Osteocyte (in vitro differentiated cells): ENCODE measurements around the gene TTC33. TPM values are rescaled to one million over a fixed set of nuclear protein-coding genes. Genes with fewer than 3 reads are reported as not detected.
A peak's percentile ranks its signal among the peaks of the same experiment; 100 is the strongest.

Experiments
- DNase-seq: peaks from one replicate; pipeline ENCODE4 v3.0.0; 2021; ENCODE audit warnings: mixed read lengths; ENCODE audit not compliant: unreplicated experiment; ENCODE audit errors: extremely low spot score
- H3K27ac Mint-ChIP-seq: one replicate; pipeline ENCODE4 v1.8.0; 2021; ENCODE audit warnings: mild to moderate bottlenecking, mixed read lengths; ENCODE audit not compliant: unreplicated experiment
- H3K27me3 Mint-ChIP-seq: one replicate; pipeline ENCODE4 v1.8.0; 2021; ENCODE audit warnings: mixed read lengths; ENCODE audit not compliant: unreplicated experiment
- H3K36me3 Mint-ChIP-seq: one replicate; pipeline ENCODE4 v1.8.0; 2021; ENCODE audit warnings: mixed read lengths; ENCODE audit not compliant: unreplicated experiment
- H3K4me1 Mint-ChIP-seq: one replicate; pipeline ENCODE4 v1.8.0; 2021; ENCODE audit warnings: mixed read lengths; ENCODE audit not compliant: unreplicated experiment
- H3K4me3 Mint-ChIP-seq: one replicate; pipeline ENCODE4 v1.8.0; 2021; ENCODE audit warnings: mild to moderate bottlenecking, moderate library complexity, mixed read lengths; ENCODE audit not compliant: unreplicated experiment
- H3K9me3 Mint-ChIP-seq: one replicate; pipeline ENCODE4 v1.8.0; 2021; ENCODE audit warnings: mixed read lengths; ENCODE audit not compliant: unreplicated experiment
- total RNA-seq: library from RNA; stranded (reverse); gene quantifications from 2 replicates; pipeline ENCODE4 v1.2.1, GENCODE V29; 2021
- TF ChIP-seq, protein P1 (sequence below): fragments of 200-600 bp; sonication (generic); IDR thresholded peaks from 2 replicates; pipeline ENCODE4 v1.5.0; 2021; ENCODE audit warnings: antibody characterized with exemption, mild to moderate bottlenecking, moderate library complexity

The TTC33 gene
- total RNA-seq, 1 donor from 2014 or later: 18.1 TPM

- Mint-ChIP-seq H3K27me3 (no peaks in the 10 kb centered on the region), H3K27ac (no peak overlapping the region), H3K4me1 (peaks cover 13% of the 10 kb centered on the region), H3K4me3 (no peak overlapping the region), H3K36me3 (no peaks in the 10 kb centered on the region), H3K9me3 (peaks cover 5% of the 10 kb centered on the region)
- TF ChIP-seq, protein P1, sequence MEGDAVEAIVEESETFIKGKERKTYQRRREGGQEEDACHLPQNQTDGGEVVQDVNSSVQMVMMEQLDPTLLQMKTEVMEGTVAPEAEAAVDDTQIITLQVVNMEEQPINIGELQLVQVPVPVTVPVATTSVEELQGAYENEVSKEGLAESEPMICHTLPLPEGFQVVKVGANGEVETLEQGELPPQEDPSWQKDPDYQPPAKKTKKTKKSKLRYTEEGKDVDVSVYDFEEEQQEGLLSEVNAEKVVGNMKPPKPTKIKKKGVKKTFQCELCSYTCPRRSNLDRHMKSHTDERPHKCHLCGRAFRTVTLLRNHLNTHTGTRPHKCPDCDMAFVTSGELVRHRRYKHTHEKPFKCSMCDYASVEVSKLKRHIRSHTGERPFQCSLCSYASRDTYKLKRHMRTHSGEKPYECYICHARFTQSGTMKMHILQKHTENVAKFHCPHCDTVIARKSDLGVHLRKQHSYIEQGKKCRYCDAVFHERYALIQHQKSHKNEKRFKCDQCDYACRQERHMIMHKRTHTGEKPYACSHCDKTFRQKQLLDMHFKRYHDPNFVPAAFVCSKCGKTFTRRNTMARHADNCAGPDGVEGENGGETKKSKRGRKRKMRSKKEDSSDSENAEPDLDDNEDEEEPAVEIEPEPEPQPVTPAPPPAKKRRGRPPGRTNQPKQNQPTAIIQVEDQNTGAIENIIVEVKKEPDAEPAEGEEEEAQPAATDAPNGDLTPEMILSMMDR: no peak
- DNase-seq: no peak
These were observed 237.3 kb downstream of the TTC33 start for GRCh38 chr5:40518485-40518917.

- TF ChIP-seq, protein P1: no peak
- no peak for DNase-seq
- Mint-ChIP-seq H3K27me3 (no peaks in the 10 kb centered on the region), H3K27ac (no peak overlapping the region), H3K36me3 (no peaks in the 10 kb centered on the region), H3K4me1 (peaks cover 2% of the 10 kb centered on the region), H3K4me3 (no peak overlapping the region), H3K9me3 (no peaks in the 10 kb centered on the region)
These were observed 240.3 kb downstream of the TTC33 start for GRCh38 chr5:40515476-40515875.

- Mint-ChIP-seq H3K36me3 (no peaks in the 10 kb centered on the region), H3K9me3 (no peaks in the 10 kb centered on the region), H3K27ac (no peak overlapping the region), H3K27me3 (no peaks in the 10 kb centered on the region), H3K4me1 (peaks cover 2% of the 10 kb centered on the region), H3K4me3 (no peak overlapping the region)
- no peak for DNase-seq
- TF ChIP-seq, protein P1: no peak
These were observed 240.8 kb downstream of the TTC33 start for GRCh38 chr5:40514976-40515375.

GRCh38 chr5:40511801-40512200, 244.0 kb downstream of the TTC33 start:
- DNase-seq: no peak
- Mint-ChIP-seq H3K36me3 (peaks cover 2% of the 10 kb centered on the region), H3K9me3 (no peaks in the 10 kb centered on the region), H3K27ac (no peak overlapping the region), H3K27me3 (no peaks in the 10 kb centered on the region), H3K4me3 (no peak overlapping the region), H3K4me1 (no peaks in the 10 kb centered on the region)
- TF ChIP-seq, protein P1: no peak

GRCh38 chr5:40507095-40507494, 248.7 kb downstream of the TTC33 start:
- no peaks in the 10 kb centered on the region for H3K9me3 Mint-ChIP-seq
- no peak for DNase-seq
- H3K27me3 Mint-ChIP-seq: no peaks in the 10 kb centered on the region
- no peak overlapping the region for H3K27ac Mint-ChIP-seq
- H3K4me1 Mint-ChIP-seq: no peaks in the 10 kb centered on the region
- TF ChIP-seq, protein P1: peak; percentile 46
- peaks cover 2% of the 10 kb centered on the region for H3K36me3 Mint-ChIP-seq
- no peak overlapping the region for H3K4me3 Mint-ChIP-seq
